NOMO-1 (cell line): ENCODE data around the gene RXYLT1.
A peak's percentile ranks its signal among the peaks of the same experiment; 100 is the strongest.
"Not testable (repeated sequence)": the region's sequence is repeated elsewhere in the genome, so short reads cannot be mapped to it uniquely, and the experiment has no call there.

ENCODE experiments used
- DNase-seq, 2 experiments: peaks; one replicate each; lab custom pipeline; 2025; ENCODE audit not compliant: unreplicated experiment in 2 of 2; lab: John Stamatoyannopoulos, UW

Gene RXYLT1, protein sequence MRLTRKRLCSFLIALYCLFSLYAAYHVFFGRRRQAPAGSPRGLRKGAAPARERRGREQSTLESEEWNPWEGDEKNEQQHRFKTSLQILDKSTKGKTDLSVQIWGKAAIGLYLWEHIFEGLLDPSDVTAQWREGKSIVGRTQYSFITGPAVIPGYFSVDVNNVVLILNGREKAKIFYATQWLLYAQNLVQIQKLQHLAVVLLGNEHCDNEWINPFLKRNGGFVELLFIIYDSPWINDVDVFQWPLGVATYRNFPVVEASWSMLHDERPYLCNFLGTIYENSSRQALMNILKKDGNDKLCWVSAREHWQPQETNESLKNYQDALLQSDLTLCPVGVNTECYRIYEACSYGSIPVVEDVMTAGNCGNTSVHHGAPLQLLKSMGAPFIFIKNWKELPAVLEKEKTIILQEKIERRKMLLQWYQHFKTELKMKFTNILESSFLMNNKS

GRCh38 chr12:63779498-63780481 is at the start of gene RXYLT1:
TSS of gene RXYLT1 (plus strand) at chr12:63779909. CDS start at chr12:63779961, 52 bp downstream.
- peak; percentile 75 to 84 for DNase-seq

DNA sequence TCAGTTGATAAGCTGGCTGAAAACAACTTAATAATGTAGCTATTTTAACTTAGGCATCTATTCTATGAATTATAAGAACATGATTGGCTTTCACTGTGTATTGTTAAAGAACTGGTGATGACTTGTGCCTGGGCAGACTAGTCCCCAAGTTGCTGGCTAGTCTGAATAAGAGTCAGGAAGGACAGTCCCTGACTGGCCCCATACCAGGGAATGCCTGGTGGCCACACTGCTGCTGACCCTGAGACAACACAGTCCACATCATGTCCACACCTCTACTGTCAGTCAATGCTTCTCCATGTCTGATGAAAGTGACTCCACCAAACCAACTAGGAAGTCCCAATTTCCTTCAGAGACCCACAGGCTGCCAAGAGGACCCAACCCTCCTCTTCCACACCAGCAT is 46.9 kb upstream of the RXYLT1 start:
- not testable (repeated sequence) for DNase-seq

DNA sequence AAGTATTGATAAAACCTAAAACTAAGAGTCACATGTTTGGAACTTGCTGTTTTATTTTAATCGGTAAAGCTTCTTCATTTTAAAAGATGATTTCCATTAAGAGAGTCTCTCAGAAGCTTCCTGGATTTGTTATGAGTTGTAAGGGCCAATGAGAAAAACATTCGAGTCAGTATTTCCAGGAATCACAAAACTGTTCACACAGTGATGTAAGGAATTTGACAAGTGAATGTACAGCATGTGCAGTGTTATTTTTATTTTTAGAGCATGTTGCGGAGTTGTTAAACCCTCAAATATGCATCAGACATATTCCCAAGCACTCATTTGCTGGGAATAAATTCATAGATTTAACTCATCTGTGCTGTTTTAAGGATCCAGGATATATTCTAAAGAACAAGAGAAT is 46.1 kb upstream of the RXYLT1 start:
- not testable (repeated sequence) for DNase-seq

DNA sequence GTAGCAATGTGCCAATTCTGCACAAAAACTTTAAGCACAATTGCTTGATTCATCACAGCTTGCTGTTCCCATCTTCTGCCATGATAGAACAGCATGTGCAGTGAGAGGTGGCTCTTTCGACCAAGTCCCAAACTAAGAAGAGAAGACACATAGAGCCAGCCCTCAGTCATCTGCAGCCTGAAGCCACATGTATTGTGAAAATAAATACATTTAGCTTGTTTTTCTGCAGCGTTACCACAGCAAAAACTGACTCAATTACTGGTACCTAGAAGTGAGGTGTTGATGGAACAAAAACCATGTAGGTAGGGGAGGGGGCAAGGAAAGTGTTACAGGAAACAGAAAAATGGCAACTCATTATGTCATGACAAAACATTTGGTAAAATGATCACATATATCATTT is 39.2 kb upstream of the RXYLT1 start:
- DNase-seq, result not testable (repeated sequence)

GRCh38 chr12:63741431-63741830 is 38.3 kb upstream of the RXYLT1 start:
- not testable (repeated sequence) for DNase-seq

GRCh38 chr12:63744110-63744509 is 35.6 kb upstream of the RXYLT1 start:
- not testable (repeated sequence) for DNase-seq

- not testable (repeated sequence) for DNase-seq
These were observed 33.2 kb upstream of the RXYLT1 start for GRCh38 chr12:63746470-63746869.

DNA sequence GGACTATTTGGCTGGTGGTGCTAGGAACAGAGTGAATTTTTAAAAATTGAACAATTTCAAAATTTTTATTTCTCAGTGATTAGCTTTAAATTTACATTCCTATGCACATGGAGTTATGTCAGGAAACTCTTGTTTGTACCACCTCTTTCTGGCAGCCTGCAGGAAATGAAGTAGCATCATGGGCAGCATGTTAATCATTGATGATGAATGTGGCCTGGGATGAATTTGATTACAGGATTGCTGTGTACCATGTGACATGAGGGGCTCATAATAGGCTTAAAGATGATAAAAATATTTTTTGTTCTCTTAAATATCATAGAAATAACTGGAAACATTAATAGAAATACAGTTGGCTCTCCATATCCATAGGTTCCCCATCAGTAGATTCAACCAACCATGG is 32.6 kb upstream of the RXYLT1 start:
- not testable (repeated sequence) for DNase-seq

GRCh38 chr12:63747553-63747952 is 32.2 kb upstream of the RXYLT1 start:
- DNase-seq, result no peak

DNA sequence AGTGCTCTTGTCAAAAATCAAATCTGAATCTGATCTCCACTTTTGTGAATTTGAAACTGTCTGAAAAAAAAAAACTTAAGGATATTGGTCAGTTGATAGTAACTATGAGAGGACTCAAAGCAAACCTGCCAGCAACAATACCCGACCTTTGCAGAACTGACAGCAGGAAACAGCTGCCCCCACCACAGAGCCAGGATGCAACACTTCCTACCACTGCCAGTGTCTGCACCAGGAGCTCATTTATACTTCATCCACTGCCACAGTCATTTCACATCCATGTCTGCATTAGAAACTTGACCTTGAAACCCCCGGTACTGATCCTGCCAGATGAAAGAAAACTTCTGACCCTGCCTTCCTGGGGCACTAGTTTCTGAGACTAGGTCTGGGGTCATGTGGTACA is 27.4 kb upstream of the RXYLT1 start:
- no peak for DNase-seq

DNA sequence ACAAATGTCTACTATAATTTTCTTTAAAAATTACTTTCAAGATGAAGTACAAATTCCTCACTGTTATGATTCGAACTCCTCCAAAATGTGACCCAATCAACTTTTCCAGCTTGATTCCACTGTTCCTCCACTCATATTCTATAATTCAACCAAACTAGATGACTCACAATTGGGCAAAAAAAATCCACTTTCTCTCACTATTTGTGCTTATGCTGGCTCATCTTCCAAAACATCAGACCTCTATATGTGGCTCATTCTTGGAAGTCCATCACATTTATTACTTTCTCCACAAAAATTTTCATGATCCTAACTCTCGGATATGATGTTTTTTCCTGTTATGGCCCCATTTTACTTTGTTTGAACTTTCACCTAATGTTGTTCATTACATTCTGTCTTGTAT is 26.9 kb upstream of the RXYLT1 start:
- DNase-seq, result no peak

DNA sequence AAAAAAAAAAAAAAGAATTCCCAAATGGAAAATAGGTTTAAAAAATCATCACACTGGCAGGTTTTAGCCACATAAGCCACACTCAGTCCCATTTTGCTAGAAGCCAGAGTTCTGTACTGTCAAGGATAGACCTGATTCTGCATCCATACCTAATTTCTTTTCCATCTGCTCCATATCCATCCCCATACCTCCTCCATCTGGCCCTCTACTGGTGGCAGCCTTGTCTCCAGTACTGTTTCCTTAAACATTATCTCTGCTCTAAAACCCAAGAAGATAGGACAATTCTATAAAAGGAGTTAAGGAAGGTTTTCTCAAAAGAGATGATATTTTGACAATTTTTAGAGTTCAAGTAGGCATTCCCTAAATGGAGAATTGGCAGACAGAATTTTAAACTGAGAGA is 26.0 kb upstream of the RXYLT1 start:
- DNase-seq, result no peak

- no peak for DNase-seq
These were observed 15.2 kb upstream of the RXYLT1 start for GRCh38 chr12:63764481-63764880.

DNA sequence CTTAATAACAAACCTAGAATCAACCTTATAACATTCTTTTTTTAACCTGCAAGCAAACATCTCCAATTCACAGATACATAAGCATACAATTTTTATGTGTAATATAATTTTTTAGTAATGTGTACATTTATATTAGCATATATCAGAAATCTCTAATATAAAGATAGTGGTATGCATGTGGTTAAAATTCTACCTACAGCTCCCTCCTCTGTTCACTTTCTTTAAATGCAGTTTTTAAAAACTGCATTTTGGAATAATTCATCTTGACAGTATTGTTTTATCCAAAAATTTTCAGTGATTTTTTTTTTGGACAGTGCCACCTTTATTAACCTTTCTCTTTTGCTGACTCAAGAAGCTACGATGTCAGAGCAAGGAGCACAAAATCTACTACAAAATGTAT is 13.2 kb upstream of the RXYLT1 start:
- DNase-seq, result no peak

DNA sequence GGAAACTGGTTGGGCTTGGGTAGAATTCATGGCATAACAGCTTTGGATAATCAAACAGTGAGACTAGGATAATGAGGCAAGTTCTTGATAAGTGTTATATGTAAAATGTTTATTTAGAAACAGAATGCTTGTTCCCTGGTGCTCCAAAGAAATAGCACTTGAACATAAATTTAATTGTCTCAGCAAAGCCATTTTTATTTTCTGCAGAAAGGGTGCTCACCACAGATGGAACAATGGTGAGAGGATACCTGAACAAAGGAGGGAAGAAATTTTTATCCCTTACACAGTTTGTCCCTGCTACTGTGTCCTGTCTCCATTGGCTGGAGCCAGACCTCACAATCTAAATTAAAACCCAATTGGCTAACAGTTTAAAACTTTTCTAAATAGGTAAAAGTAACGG is 9.3 kb upstream of the RXYLT1 start:
- DNase-seq, result no peak

DNA sequence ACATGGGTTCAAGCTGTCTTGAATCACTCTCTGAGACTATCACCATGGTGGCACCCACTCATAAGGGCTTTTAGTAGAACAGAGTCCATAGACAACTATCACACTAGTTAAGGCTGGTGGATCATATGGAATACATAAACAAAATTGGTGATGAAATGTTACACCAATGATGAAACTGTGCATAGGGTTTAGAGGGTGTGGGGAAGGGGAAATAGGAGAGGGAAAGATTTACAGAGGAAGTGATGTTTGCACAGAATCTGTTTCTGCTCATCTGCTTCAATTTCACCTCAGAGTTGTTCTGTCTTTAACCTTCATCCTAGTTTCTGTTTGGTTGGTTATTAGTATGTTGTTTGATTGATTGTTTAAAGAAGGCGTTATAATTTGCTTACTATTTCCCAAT is 2.4 kb upstream of the RXYLT1 start:
- DNase-seq, result peak; percentile 44 to 54

GRCh38 chr12:63782466-63782865 is 2.8 kb downstream of the RXYLT1 start:
- DNase-seq, result no peak

DNA sequence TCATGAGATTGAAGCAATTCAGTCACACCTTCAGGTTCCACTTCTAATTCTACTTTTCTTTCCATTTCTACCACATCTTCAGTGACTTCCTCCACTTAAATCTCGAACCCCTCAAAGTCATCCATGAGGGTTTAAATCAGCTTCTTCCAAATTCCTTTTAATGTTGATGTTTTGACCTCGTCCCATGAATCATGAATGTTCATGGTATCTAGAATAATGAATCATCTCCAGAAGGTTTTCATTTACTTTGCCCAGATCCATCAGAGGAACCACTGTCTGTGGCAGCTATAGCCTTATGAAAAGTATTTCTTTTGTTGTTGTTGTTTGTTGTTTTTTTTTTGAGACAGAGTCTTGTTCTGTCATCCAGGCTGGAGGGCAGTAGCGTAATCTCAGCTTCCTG is 7.6 kb downstream of the RXYLT1 start:
- no peak for DNase-seq

GRCh38 chr12:63790608-63790945 is 10.9 kb downstream of the RXYLT1 start:
- no peak for DNase-seq

GRCh38 chr12:63792338-63792737 is 12.6 kb downstream of the RXYLT1 start:
- no peak for DNase-seq

DNA sequence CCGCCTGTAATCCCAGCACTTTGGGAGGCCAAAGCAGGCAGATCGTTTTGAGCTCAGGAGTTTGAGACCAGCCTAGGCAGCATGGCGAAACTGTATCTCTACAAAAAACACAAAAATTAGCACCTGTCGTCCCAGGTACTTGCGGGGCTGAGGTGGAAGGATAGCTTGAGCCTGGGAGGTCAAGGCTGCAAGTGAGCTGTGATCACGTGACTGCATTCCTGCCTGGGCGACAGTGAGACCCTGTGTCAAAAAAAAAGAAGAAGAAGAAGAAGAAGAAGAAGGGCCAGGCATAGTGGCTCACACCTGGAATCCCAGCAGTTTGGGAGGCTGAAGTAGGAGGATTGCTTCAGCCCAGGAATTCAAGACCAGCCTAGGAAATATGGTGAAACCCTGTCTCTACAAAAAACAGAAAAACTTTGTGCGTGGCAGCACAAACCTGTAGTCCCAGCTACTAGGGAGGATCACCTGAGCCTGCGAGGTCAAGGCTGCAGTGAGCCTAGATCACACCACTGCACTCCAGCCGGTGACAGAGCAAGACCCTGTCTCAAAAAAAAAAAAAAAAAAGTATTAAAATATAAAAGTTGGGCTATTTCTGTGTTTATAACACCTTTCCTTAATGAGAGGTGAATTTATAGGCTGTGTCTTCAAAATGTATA is 15.5 kb downstream of the RXYLT1 start:
- no peak for DNase-seq
